GM19438 (cell line): ENCODE data around the gene OMG.
A peak's percentile ranks its signal among the peaks of the same experiment; 100 is the strongest.
"Not testable (repeated sequence)": the region's sequence is repeated elsewhere in the genome, so short reads cannot be mapped to it uniquely, and the experiment has no call there.

ENCODE experiments used
- ATAC-seq: cut with Tn5 transposase; IDR thresholded peaks from one replicate; pipeline ENCODE4 v1.9.1; 2021; ENCODE audit warnings: low read depth; ENCODE audit not compliant: unreplicated experiment

OMG gene

DNA sequence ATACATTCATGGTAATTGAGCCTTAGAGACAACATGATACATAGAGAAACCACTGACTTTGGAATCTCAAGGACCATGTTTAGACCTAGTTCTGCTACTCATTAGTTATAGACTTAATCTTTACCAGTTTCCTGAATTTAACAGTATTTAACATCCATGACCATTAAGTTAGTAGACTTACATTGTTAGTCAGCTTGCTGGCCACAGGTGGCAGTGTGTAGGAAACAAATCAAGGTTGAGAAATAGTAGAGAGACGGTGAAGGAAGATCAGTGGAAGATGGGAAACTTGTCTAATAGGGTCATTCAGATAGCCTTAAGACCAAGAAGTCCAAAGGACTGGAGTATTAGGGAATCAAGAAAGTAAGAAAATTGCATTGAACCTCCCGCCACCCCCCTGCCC is 31.0 kb downstream of the OMG start:
- ATAC-seq, result no peak

DNA sequence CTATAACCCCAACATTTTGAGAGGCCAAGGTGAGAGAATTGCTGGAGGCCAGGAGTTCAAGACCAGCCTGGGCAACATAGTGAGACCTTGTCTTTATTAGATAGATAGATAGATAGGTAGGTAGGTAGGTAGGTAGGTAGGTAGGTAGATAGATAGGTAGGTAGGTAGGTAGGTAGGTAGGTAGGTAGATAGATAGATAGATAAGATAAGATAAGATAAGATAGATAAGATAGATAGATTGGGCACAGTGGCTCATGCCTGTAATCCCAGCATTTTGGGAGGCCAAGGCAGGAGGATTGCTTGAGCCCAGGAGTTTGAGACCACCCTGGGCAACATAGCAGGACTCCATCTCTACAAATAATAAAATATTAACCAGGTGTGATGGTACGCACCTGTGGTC is 34.1 kb downstream of the OMG start:
- ATAC-seq, result not testable (repeated sequence)

DNA sequence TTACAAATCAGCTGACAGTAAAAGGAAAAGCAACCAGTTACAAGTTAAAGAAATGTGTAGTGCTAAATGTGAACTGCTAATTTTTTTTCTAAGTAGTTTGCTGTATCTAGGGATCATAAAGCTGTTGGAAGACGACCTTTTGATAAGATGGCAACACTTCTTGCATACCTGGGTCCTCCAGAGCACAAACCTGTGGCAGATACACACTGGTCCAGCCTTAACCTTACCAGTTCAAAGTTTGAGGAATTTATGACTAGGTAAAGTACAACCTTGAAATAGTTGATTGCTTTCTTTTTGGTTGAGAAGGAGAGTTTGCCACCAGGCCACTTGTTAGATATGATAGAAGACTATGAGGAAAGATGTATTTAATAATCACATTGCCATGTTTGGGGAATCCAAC is 35.4 kb downstream of the OMG start:
- ATAC-seq, result no peak

DNA sequence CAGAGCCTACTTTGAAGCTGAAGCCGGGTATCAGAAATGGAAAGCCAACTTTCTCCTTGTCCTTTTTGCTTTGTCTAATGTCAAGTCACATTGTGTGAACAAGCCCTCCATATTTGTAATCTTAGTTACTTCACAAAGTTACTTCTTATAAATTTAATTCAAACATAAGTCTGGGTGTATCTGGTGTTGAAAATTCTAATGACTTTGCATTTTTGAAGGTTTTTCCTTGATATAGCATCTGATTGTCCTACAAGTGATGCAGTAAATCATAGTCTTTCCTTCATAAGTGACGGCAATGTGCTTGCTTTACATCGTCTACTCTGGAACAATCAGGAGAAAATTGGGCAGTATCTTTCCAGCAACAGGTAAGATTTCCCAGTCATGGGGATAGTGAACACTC is 36.9 kb downstream of the OMG start:
- no peak for ATAC-seq

DNA sequence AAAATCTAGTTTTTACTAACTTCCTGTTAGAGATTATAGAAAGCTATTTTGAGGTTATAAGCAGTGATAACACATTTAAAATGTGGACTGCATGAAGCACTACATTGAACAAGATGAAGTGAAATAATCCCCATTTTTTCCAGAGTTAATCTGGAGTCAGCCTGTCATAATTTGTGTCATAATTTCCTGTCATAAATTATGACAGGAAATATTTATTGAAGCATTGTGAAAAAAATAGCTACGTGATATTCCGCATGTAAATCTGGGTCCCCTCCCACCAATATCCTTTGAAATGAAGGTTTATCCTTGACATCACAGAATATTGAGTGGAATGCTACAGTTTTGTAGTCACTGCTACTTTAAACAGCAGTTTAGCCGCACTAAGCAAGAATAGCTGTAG is 40.1 kb downstream of the OMG start:
- ATAC-seq, result no peak

DNA sequence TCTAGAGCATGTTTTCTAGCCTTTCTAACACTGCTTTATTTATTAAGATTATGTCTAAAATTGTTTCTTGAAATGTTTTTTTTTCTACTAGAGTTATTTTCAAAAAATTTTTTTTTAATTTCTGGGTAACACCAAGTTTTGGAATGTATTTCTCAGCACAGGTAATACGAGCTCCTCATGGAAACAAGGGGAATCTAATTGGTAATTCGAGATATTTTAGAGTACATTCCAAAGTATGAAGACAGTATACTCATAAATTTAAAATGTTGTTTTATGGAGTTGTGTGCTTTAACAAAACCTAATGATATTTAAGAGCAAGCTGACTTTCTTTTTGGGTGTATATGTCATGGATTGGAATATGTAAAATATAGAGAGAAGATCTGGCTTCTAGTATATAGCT is 42.4 kb downstream of the OMG start:
- ATAC-seq, result no peak

DNA sequence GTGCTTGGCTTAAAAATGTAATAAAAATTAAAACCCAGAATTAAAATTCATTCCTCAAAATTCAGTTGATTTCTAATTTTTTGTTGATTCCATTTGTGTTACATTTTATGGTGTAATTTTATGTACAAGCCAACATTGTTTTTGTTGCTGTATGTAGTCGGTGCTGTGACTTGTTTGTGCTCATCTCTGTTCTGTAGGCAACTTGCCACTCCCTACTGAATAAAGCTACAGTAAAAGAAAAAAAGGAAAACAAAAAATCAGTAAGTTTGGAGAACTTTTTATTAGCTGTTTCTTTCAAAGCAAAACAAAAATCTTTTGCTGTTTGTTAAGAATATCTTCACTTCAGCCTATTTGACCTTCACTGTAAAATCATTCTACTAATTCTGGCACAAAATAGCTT is 44.3 kb downstream of the OMG start:
- no peak for ATAC-seq

DNA sequence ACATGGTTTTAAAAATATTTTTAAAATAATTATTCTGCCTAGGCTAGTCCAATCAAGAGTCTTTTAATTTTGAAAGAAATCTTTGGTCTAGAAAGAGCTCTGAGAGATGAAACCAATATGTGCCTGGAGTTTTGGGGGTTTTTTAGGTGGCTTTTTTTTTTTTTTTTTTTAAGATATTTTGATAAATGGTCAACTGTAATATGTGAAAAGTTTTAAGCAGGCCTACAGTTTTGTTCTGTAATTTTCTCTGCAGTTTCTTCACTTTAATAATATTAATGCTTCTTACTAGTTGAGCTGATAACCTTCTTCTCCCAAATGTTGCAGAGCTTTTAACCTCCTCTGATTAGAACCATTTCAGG is 45.1 kb downstream of the OMG start:
- ATAC-seq, result no peak

DNA sequence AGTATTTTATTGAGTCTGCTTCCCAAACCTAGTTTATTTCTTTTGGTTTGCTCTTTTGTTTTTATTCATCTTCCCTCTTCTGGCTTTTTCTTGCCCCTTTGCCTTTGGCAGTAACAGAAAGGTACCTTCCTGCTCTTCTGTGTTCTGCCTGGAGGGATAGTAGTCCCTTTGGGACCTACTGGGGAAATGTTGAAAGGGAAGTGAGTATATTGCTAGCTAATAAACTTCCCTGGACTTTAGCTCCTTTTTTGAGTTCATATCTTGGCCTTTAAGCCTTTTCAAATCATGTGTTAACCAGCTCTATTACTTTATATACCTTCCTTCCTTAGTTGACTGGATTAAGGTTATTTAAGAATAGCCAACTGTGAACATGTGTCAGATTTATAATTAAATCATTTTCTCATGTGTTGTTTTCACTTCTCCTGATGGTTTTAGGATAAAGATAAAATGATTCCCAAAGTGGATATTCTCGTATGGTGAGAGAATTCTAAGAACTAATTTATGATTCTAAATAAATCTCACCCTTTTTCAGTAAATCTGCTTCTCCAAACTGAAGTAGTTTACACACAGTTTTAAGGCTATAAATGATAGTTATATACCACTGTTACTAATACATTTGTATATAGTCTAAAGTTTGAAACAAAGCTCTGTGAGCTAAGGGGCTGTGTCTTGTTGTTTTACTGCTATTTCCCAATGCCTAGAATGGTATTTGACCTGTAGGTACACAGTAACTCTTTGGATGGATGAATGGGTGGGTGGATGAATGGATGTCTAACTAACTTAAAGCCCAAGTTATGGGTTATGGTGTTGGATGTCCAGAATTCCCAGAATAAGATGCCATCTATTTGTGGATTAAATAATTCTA is 45.7 kb downstream of the OMG start:
- no peak for ATAC-seq

DNA sequence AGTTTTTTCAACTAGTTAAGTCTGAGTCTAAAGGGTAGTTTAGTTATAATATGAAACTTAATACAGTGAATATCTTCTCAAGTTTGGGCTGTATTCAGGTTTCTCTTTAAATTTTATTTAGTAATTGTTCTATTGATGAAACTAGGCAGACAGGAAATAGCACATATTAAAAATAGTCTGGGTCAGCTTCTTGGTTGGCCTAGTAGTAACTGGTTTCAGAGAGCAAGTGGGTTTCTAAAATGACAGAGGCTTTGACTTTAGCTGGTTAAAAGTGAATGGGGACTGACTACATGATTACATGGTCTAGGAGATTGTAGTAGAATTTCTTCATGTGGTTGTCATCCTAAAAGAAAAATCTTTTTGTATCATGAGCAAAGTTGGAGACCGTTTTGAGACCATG is 46.8 kb downstream of the OMG start:
- ATAC-seq, result peak; percentile 64

DNA sequence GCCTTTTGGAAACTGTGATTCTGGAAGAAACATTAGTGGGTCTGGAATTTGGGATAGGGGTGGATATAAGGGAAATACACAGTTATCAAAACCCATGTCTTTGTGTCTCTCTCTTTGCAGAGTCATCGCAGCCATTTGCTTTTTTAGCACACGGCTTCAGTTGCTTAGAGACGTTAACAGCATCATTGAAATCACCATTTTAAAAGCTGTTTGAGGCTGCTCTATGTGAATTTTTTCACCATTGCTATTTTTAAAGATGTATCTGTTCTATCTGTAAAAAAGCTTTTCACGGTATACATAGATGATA is 47.3 kb downstream of the OMG start:
- ATAC-seq, result no peak

DNA sequence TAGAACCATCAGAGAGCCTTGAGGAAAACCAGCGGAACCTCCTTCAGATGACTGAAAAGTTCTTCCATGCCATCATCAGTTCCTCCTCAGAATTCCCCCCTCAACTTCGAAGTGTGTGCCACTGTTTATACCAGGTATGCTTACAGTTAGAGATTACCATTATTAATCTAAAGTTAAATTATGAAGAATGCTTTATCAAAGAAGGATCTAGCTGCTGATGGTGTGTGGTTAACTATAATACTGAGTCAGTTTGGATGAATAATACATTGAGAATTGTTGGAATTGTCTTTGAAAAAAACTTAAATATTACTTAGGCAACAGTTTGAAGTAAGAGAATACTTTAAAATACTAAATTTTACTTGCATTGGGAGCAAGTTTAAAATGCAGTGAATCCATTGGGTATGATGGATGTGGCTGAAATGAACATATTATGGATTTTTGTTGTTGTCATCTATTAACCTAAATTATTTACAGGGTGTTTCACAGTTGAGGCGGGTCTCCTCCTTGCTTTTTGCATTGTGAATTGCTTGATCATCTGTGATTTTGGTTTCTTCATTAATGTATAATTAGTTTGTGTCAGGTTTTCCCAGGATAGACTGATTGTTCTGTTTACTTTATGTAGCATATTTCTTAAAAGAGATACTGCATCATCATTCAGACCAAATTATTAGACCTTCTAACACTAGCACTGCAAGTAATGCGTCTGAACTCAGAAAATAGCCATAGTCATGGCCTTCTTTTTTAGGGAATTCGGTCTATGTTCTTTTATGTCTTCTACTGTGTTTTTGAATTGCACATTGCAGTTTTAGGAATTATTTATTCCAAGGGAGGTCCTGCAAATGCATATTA is 47.8 kb downstream of the OMG start:
- no peak for ATAC-seq
